MM.1S (cell line): Measurements from ENCODE around the gene SLC6A9.
A peak's percentile ranks its signal among the peaks of the same experiment; 100 is the strongest.

Experiments used
- DNase-seq: peaks from one replicate; pipeline ENCODE4 v3.0.0-alpha.2; 2015
- H2AFZ ChIP-seq: fragments of 300-600 bp; sonication (generic); 2 replicates; pipeline ENCODE4 v1.6.0; 2016; ENCODE audit warnings: antibody characterized with exemption, low read length
- H3F3A ChIP-seq: fragments of 300-600 bp; sonication (generic); 2 replicates; pipeline ENCODE4 v1.6.1; 2016; ENCODE audit warnings: mild to moderate bottlenecking, antibody characterized with exemption, low read length, moderate library complexity, mixed read lengths; ENCODE audit not compliant: insufficient read depth
- H3K27ac ChIP-seq: fragments of 300-600 bp; sonication (generic); 2 replicates; pipeline ENCODE4 v1.5.1; 2016; ENCODE audit warnings: mild to moderate bottlenecking, low read length
- H3K27me3 ChIP-seq: fragments of 300-600 bp; sonication (generic); replicated peaks from 2 replicates; pipeline ENCODE4 v1.6.0; 2016; ENCODE audit warnings: low read length; ENCODE audit not compliant: insufficient read depth
- H3K36me3 ChIP-seq: fragments of 300-600 bp; sonication (generic); replicated peaks from 2 replicates; pipeline ENCODE4 v1.6.1; 2016; ENCODE audit warnings: mild to moderate bottlenecking, low read length, mixed read lengths; ENCODE audit not compliant: insufficient read depth
- H3K4me1 ChIP-seq: fragments of 300-600 bp; sonication (generic); 2 replicates; pipeline ENCODE4 v1.6.1; 2016; ENCODE audit warnings: low read length, mixed read lengths
- H3K4me2 ChIP-seq: fragments of 300-600 bp; sonication (generic); 2 replicates; pipeline ENCODE4 v1.6.0; 2016; ENCODE audit warnings: low read depth, low read length
- H3K4me3 ChIP-seq: fragments of 300-600 bp; sonication (generic); 2 replicates; pipeline ENCODE4 v1.5.1; 2016; ENCODE audit warnings: low read length, mixed read lengths
- H3K79me2 ChIP-seq: fragments of 300-600 bp; sonication (generic); 2 replicates; pipeline ENCODE4 v1.6.1; 2016; ENCODE audit warnings: mixed run types, low read length, mixed read lengths
- H3K9ac ChIP-seq: fragments of 300-600 bp; sonication (generic); 2 replicates; pipeline ENCODE4 v1.6.1; 2016; ENCODE audit warnings: low read length, mixed read lengths
- H3K9me2 ChIP-seq: fragments of 300-600 bp; sonication (generic); replicated peaks from 2 replicates; pipeline ENCODE4 v1.6.1; 2016; ENCODE audit warnings: mild to moderate bottlenecking, low read length, mixed read lengths; ENCODE audit not compliant: insufficient read depth
- H3K9me3 ChIP-seq: fragments of 300-600 bp; sonication (generic); replicated peaks from 2 replicates; pipeline ENCODE4 v1.6.1; 2016; ENCODE audit warnings: mild to moderate bottlenecking, low read length, mixed read lengths; ENCODE audit not compliant: insufficient read depth
- H4K20me1 ChIP-seq: fragments of 300-600 bp; sonication (generic); 2 replicates; pipeline ENCODE4 v1.6.1; 2016; ENCODE audit warnings: mild to moderate bottlenecking, low read length, moderate library complexity, mixed read lengths; ENCODE audit not compliant: insufficient read depth
- EZH2 ChIP-seq: fragments of 300-600 bp; sonication (generic); optimal IDR thresholded peaks from 2 replicates; pipeline ENCODE3; 2017; ENCODE audit warnings: low read depth, mild to moderate bottlenecking, antibody characterized with exemption, low read length, mixed read lengths
- EZH2phosphoT487 ChIP-seq: fragments of 300-600 bp; sonication (generic); IDR thresholded peaks from 2 replicates; pipeline ENCODE4 v1.6.1; 2018; ENCODE audit warnings: antibody characterized with exemption, low read length
- TF ChIP-seq, protein P1 (sequence below): fragments of 300-600 bp; sonication (generic); IDR thresholded peaks from 2 replicates; pipeline ENCODE4 v1.5.1; 2016; ENCODE audit warnings: antibody characterized with exemption, low read length, mixed read lengths

Gene SLC6A9

DNA sequence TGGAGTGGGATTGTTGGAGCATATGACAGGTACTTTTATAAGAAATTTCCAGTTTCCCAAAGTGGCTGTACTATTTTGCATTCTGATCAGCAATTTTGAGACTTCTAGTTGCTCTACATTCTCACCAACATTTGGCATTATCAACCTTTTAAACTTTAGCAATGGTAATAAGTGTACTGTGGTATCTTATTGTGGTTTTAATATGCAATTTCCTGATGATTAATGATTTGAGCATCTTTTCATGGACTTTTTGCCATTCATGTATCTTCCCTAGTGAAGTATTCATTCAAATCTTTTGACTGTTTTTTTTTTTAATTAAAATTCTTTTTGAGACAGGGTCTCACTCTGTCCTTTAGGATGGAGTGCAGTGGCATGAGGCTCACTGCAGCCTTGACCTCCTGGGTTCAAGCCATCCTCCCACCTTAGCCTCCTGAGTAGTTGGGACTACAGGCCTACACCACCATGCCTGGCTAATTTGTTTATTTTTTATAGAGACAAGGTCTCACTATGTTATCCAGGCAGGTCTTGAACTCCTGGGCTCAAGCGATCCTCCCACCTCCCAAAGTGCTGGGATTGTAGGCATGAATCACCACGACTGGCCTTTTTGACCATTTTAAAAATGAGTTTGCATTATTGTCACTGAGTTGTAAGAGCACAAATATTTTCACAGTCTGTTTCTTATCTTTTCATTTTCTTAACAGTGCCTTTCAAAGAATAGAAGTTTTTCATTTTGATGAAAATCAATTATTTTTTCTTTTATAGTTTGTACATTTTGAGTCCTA, 7.8 kb upstream of the SLC6A9 start:
- Histone ChIP-seq H3K9me2 (no peaks in the 10 kb centered on the region), H3K79me2 (no peaks in the 10 kb centered on the region), H4K20me1 (no peaks in the 10 kb centered on the region), H3K9ac (no peak overlapping the region), H3F3A (no peaks in the 10 kb centered on the region), H3K36me3 (no peaks in the 10 kb centered on the region), H3K9me3 (no peaks in the 10 kb centered on the region), H3K4me2 (no peak overlapping the region), H3K27ac (no peak overlapping the region), H3K4me1 (no peaks in the 10 kb centered on the region), H3K4me3 (no peak overlapping the region), H3K27me3 (no peaks in the 10 kb centered on the region), H2AFZ (no peak overlapping the region)
- TF ChIP-seq EZH2 = no peak
- DNase-seq = no peak

DNA sequence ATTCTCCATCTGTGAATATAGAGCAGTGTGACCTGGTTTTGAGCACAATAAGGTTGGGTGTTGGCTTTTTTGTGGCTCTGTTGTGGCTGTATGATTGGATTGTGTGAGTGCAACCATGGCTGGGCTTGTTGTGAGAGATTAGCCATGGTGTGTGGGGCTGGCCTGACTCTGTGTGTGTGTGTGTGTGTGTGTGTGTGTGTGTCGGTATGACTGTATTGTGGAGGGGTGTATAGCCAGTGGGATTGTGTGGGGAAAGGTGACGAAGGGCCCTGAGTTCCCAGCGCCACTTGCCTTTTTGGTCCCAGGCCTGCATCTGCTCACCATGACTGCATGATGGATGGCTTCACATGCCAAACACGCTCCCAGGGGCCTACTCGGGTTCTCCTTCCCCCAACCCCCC, 5.9 kb upstream of the SLC6A9 start:
- Histone ChIP-seq H2AFZ (no peak overlapping the region), H3K9me2 (no peaks in the 10 kb centered on the region), H3K27ac (no peak overlapping the region), H3K79me2 (no peaks in the 10 kb centered on the region), H3K4me3 (no peak overlapping the region), H3K4me2 (no peak overlapping the region), H3K9me3 (no peaks in the 10 kb centered on the region), H3F3A (peaks cover 1% of the 10 kb centered on the region; the same call in 1 of the 2 replicates), H4K20me1 (no peaks in the 10 kb centered on the region), H3K9ac (no peak overlapping the region), H3K36me3 (no peaks in the 10 kb centered on the region), H3K27me3 (no peaks in the 10 kb centered on the region), H3K4me1 (peaks cover under 1% of the 10 kb centered on the region; the same call in 1 of the 2 replicates)
- DNase-seq = no peak
- TF ChIP-seq, protein P1, sequence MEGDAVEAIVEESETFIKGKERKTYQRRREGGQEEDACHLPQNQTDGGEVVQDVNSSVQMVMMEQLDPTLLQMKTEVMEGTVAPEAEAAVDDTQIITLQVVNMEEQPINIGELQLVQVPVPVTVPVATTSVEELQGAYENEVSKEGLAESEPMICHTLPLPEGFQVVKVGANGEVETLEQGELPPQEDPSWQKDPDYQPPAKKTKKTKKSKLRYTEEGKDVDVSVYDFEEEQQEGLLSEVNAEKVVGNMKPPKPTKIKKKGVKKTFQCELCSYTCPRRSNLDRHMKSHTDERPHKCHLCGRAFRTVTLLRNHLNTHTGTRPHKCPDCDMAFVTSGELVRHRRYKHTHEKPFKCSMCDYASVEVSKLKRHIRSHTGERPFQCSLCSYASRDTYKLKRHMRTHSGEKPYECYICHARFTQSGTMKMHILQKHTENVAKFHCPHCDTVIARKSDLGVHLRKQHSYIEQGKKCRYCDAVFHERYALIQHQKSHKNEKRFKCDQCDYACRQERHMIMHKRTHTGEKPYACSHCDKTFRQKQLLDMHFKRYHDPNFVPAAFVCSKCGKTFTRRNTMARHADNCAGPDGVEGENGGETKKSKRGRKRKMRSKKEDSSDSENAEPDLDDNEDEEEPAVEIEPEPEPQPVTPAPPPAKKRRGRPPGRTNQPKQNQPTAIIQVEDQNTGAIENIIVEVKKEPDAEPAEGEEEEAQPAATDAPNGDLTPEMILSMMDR = no peak
- TF ChIP-seq EZH2 (no peak), EZH2phosphoT487 (no peak)

DNA sequence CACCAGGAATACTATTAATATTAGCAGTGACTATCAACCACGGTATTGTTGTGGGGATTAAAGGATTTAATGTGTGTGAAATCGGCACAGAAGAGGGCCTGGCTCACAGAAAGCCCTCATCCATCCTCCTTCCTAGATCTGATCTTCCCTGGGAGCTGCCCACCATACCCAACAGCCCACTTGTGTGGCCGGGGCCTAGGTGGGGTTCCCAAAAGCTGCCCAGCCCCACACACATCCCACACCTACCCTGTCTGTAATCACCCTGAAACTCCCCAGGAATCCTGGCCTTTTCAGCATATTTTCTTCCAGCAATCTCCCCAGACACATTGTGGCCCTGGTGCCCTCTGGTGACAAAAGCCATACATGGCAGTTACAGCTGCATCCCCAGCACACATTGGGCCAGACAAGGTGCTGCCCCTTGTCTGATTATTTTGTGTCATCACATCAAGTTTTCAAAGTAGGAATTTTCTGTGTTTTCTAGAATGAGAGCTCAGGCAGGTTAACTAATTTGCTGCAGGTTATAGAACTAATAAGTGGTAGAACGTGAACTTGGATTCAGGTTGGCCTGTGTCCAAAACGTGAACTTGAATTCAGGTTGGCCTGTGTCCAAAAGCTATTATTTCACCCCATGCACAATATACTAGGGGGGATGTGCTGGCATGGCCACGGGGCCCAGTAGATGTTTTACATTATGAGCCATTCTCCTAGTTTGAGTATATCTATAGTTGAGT, 5.3 kb upstream of the SLC6A9 start:
- no peaks in the 10 kb centered on the region for H3K36me3 ChIP-seq

More for the DNA sequence above, 5.3 kb upstream of the SLC6A9 start:
- Histone ChIP-seq H3K27me3 (no peaks in the 10 kb centered on the region), H3K4me1 (peaks cover 6% of the 10 kb centered on the region), H3K9me2 (no peaks in the 10 kb centered on the region), H3K9ac (no peak overlapping the region), H2AFZ (no peak overlapping the region), H4K20me1 (no peaks in the 10 kb centered on the region), H3K4me3 (no peak overlapping the region), H3K9me3 (no peaks in the 10 kb centered on the region), H3K27ac (no peak overlapping the region), H3K4me2 (no peak overlapping the region), H3K79me2 (no peaks in the 10 kb centered on the region), H3F3A (peaks cover 3% of the 10 kb centered on the region; the same call in 1 of the 2 replicates)
- TF ChIP-seq, protein P1 = peak; percentile 93
- no peak for TF ChIP-seq EZH2phosphoT487
- peak; percentile 66 for DNase-seq
